ENCODE data around the gene YY1. TPM values are rescaled to one million over a fixed set of nuclear protein-coding genes. Genes with fewer than 3 reads are reported as not detected.
"Not testable (repeated sequence)": the region's sequence is repeated elsewhere in the genome, so short reads cannot be mapped to it uniquely, and the experiment has no call there.

The YY1 gene
- polyA plus RNA-seq, 6 donors from 2014 or later: 12.7 to 25.0 (median 18.7) TPM

- peaks cover 0 to 3% (median 0%) of the 10 kb centered on the region in 7 donors for H3K9me3 Mint-ChIP-seq
- H3K36me3 Mint-ChIP-seq: no peaks in the 10 kb centered on the region
These were observed 34.7 kb upstream of the YY1 start for GRCh38 chr14:100203962-100204834.

GRCh38 chr14:100204835-100205167 lies 34.1 kb upstream of the YY1 start:
- not testable (repeated sequence) for H3K27ac Mint-ChIP-seq; DNase-seq; H3K4me1 Mint-ChIP-seq; H3K9me3 Mint-ChIP-seq; H3K27me3 Mint-ChIP-seq; H3K4me3 Mint-ChIP-seq; H3K36me3 Mint-ChIP-seq; ATAC-seq (ENCODE audit: low read depth in 2 of 2)

More at GRCh38 chr14:100203962-100204834, 34.7 kb upstream of the YY1 start:
- Mint-ChIP-seq H3K4me1 (no peaks in the 10 kb centered on the region), H3K4me3 (peak overlapping the region in 1 of 8 donors; percentile 3), H3K27ac (no peak overlapping the region), H3K27me3 (no peaks in the 10 kb centered on the region)
- DNase-seq (no peak), ATAC-seq (ENCODE audit: low read depth in 2 of 2) (no peak)

- not testable (repeated sequence) for H3K4me1 Mint-ChIP-seq; DNase-seq; H3K9me3 Mint-ChIP-seq; ATAC-seq (ENCODE audit: low read depth in 2 of 2); H3K27me3 Mint-ChIP-seq; H3K36me3 Mint-ChIP-seq
- H3K4me3 Mint-ChIP-seq: peak overlapping the region in 1 of 8 donors; percentile 62
- H3K27ac Mint-ChIP-seq: peak overlapping the region in 2 of 6 donors; percentile 84 to 86
These were observed 31.4 kb upstream of the YY1 start for GRCh38 chr14:100207588-100207987.

- not testable (repeated sequence) for H3K9me3 Mint-ChIP-seq; H3K27me3 Mint-ChIP-seq; H3K36me3 Mint-ChIP-seq; H3K27ac Mint-ChIP-seq; H3K4me3 Mint-ChIP-seq; DNase-seq; ATAC-seq (ENCODE audit: low read depth in 2 of 2); H3K4me1 Mint-ChIP-seq
These were observed 30.8 kb upstream of the YY1 start for GRCh38 chr14:100208136-100208535.

- Mint-ChIP-seq H3K36me3 (no peaks in the 10 kb centered on the region), H3K4me1 (peaks cover 7 to 19% (median 15%) of the 10 kb centered on the region in 3 donors)
These were observed 27.6 kb upstream of the YY1 start for GRCh38 chr14:100211366-100211765.

GRCh38 chr14:100211893-100212292 lies 27.1 kb upstream of the YY1 start:
- Mint-ChIP-seq H3K4me3 (peak overlapping the region in 2 of 8 donors; percentile 66 to 78), H3K27me3 (no peaks in the 10 kb centered on the region), H3K36me3 (no peaks in the 10 kb centered on the region), H3K27ac (peak overlapping the region in 1 of 6 donors; percentile 36), H3K4me1 (peaks cover 7 to 19% (median 15%) of the 10 kb centered on the region in 3 donors), H3K9me3 (peaks cover 0 to 3% (median 0%) of the 10 kb centered on the region in 7 donors)
- ATAC-seq (ENCODE audit: low read depth in 2 of 2): no peak
- DNase-seq: no peak

More at GRCh38 chr14:100211366-100211765, 27.6 kb upstream of the YY1 start:
- Mint-ChIP-seq H3K4me3 (peak overlapping the region in 1 of 8 donors; percentile 61), H3K9me3 (peaks cover 0 to 3% (median 0%) of the 10 kb centered on the region in 7 donors), H3K27me3 (no peaks in the 10 kb centered on the region), H3K27ac (peak overlapping the region in 1 of 6 donors; percentile 36)
- no peak for DNase-seq
- ATAC-seq (ENCODE audit: low read depth in 2 of 2): no peak

- peak overlapping the region in 7 of 8 donors; percentile 48 to 90 (median 73) for H3K4me3 Mint-ChIP-seq
- H3K4me1 Mint-ChIP-seq: peaks cover 7 to 19% (median 15%) of the 10 kb centered on the region in 3 donors
- no peak for ATAC-seq (ENCODE audit: low read depth in 2 of 2)
These were observed 26.2 kb upstream of the YY1 start for GRCh38 chr14:100212476-100213333.

GRCh38 chr14:100213587-100213955 lies 25.4 kb upstream of the YY1 start:
- Mint-ChIP-seq H3K9me3 (no peaks in the 10 kb centered on the region), H3K27ac (peak overlapping the region in 5 of 6 donors; percentile 28 to 91 (median 77)), H3K4me1 (peaks cover 7 to 19% (median 15%) of the 10 kb centered on the region in 3 donors)

More at GRCh38 chr14:100212476-100213333, 26.2 kb upstream of the YY1 start:
- no peak for DNase-seq
- Mint-ChIP-seq H3K27ac (peak overlapping the region in 2 of 6 donors; percentile 51 to 53), H3K9me3 (peaks cover 0 to under 1% (median 0%) of the 10 kb centered on the region in 7 donors), H3K36me3 (no peaks in the 10 kb centered on the region), H3K27me3 (no peaks in the 10 kb centered on the region)

GRCh38 chr14:100213956-100214769 lies 24.8 kb upstream of the YY1 start:
- H3K27me3 Mint-ChIP-seq: no peaks in the 10 kb centered on the region
- peak; percentile 87 for DNase-seq
- H3K9me3 Mint-ChIP-seq: no peaks in the 10 kb centered on the region
- peaks cover 7 to 19% (median 15%) of the 10 kb centered on the region in 3 donors for H3K4me1 Mint-ChIP-seq
- peak overlapping the region; percentile 73 to 91 (median 84) for H3K4me3 Mint-ChIP-seq
- peak overlapping the region in 5 of 6 donors; percentile 51 to 93 (median 77) for H3K27ac Mint-ChIP-seq
- no peaks in the 10 kb centered on the region for H3K36me3 Mint-ChIP-seq
- ATAC-seq (ENCODE audit: low read depth in 2 of 2): peak; percentile 95

More at GRCh38 chr14:100213587-100213955, 25.4 kb upstream of the YY1 start:
- Mint-ChIP-seq H3K27me3 (no peaks in the 10 kb centered on the region), H3K36me3 (no peaks in the 10 kb centered on the region), H3K4me3 (peak overlapping the region; percentile 72 to 90 (median 83))
- DNase-seq: no peak
- ATAC-seq (ENCODE audit: low read depth in 2 of 2): no peak

- Mint-ChIP-seq H3K9me3 (no peaks in the 10 kb centered on the region), H3K27ac (peak overlapping the region in 5 of 6 donors; percentile 51 to 93 (median 59)), H3K4me1 (peaks cover 7 to 19% (median 15%) of the 10 kb centered on the region in 3 donors), H3K4me3 (peak overlapping the region; percentile 73 to 91 (median 81)), H3K27me3 (no peaks in the 10 kb centered on the region), H3K36me3 (no peaks in the 10 kb centered on the region)
- peak; percentile 16 to 22 for ATAC-seq (ENCODE audit: low read depth in 2 of 2)
- no peak for DNase-seq
These were observed 24.2 kb upstream of the YY1 start for GRCh38 chr14:100214770-100215083.

GRCh38 chr14:100215330-100215885 lies 23.5 kb upstream of the YY1 start:
- Mint-ChIP-seq H3K4me3 (peak overlapping the region; percentile 73 to 91 (median 81)), H3K27me3 (no peaks in the 10 kb centered on the region), H3K4me1 (peaks cover 7 to 19% (median 15%) of the 10 kb centered on the region in 3 donors), H3K27ac (peak overlapping the region in 3 of 6 donors; percentile 13 to 93 (median 53)), H3K9me3 (no peaks in the 10 kb centered on the region), H3K36me3 (no peaks in the 10 kb centered on the region)
- no peak for ATAC-seq (ENCODE audit: low read depth in 2 of 2)
- DNase-seq: no peak

- Mint-ChIP-seq H3K36me3 (no peaks in the 10 kb centered on the region), H3K27ac (peak overlapping the region in 2 of 6 donors; percentile 26 to 58), H3K27me3 (no peaks in the 10 kb centered on the region), H3K4me3 (no peak overlapping the region), H3K4me1 (peaks cover 4 to 21% (median 17%) of the 10 kb centered on the region in 3 donors), H3K9me3 (no peaks in the 10 kb centered on the region)
- no peak for ATAC-seq (ENCODE audit: low read depth in 2 of 2)
- DNase-seq: no peak
These were observed 19.7 kb upstream of the YY1 start for GRCh38 chr14:100219126-100219785.

Data from naive B cell (primary cell).